Ovary (tissue), 3 donors: Measurements from ENCODE around the gene PGBD5.

Experiments
- POLR2A ChIP-seq: fragments of 450-650 bp; IDR thresholded peaks from one replicate; pipeline ENCODE4 v1.6.1; 2017; ENCODE audit warnings: antibody characterized with exemption, mild to moderate bottlenecking, moderate library complexity
- TF ChIP-seq, protein P1 (sequence below), 3 donors: fragments of 450-650 bp in 2 of 3; fragments of 200-600 bp in 1 of 3; IDR thresholded peaks; one replicate each; pipeline versions ENCODE4 v1.5.1 to v1.8.0; 2016 to 2022; ENCODE audit warnings: antibody characterized with exemption in 3 of 3, mild to moderate bottlenecking in 1 of 3
- donor health status: DM: no; HTN: no; CAD: no.

DNA sequence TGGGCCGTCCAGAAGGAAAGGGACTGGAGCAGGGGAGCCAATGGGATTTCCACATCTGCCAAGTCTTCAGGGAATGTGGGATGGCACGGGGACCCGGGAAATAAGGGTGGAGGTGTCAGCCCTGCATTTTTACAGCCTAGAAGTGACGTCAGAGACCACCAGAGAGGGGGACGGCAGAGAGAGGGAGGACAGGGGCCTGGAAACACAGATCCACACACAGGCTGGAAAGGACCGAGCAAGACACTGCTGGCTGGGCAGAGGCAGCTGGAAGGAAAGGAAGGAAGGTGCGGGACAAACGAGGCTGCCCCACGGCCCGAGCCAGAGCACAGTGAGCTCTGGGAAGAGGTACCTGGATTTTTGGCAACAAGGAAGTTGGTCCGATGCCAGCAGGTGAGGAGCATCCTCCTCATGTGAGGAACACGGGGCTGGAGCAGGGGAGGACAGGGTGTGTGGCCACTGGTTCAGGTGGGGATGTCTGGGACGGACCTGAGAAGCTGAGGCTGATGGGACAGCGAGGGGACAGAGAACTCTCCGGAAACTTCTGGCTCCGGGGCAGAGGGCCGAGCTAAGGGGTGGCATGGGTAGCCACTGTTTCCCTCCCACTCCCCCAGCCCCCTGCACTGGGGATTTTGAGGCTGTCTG lies 138.3 kb downstream of the PGBD5 start:
- no peak for TF ChIP-seq POLR2A
- TF ChIP-seq, protein P1, sequence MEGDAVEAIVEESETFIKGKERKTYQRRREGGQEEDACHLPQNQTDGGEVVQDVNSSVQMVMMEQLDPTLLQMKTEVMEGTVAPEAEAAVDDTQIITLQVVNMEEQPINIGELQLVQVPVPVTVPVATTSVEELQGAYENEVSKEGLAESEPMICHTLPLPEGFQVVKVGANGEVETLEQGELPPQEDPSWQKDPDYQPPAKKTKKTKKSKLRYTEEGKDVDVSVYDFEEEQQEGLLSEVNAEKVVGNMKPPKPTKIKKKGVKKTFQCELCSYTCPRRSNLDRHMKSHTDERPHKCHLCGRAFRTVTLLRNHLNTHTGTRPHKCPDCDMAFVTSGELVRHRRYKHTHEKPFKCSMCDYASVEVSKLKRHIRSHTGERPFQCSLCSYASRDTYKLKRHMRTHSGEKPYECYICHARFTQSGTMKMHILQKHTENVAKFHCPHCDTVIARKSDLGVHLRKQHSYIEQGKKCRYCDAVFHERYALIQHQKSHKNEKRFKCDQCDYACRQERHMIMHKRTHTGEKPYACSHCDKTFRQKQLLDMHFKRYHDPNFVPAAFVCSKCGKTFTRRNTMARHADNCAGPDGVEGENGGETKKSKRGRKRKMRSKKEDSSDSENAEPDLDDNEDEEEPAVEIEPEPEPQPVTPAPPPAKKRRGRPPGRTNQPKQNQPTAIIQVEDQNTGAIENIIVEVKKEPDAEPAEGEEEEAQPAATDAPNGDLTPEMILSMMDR (IDR thresholded peaks at IDR 0.05): no peak
